OCI-LY1 (cell line): Measurements from ENCODE around the gene FERMT3.
"Not testable (repeated sequence)": the region's sequence is repeated elsewhere in the genome, so short reads cannot be mapped to it uniquely, and the experiment has no call there.

Experiments
- H2AFZ ChIP-seq: fragments of 200-600 bp; sonication (generic), shearing (Covaris generic); 2 replicates; pipeline ENCODE4 v1.6.0; 2014; ENCODE audit warnings: antibody characterized with exemption, mild to moderate bottlenecking, low read length
- H3F3A ChIP-seq: fragments of 200-600 bp; sonication (generic), shearing (Covaris generic); 2 replicates; pipeline ENCODE4 v1.6.0; 2014; ENCODE audit warnings: mild to moderate bottlenecking, antibody characterized with exemption, low read length, moderate library complexity; ENCODE audit not compliant: insufficient read depth
- H3K27ac ChIP-seq: fragments of 200-600 bp; sonication (generic); 2 replicates; pipeline ENCODE4 v1.5.1; 2014; ENCODE audit warnings: low read length, mixed run types, mild to moderate bottlenecking, low read depth; ENCODE audit not compliant: poor library complexity, severe bottlenecking
- H3K27me3 ChIP-seq: fragments of 200-600 bp; sonication (generic); 2 replicates; pipeline ENCODE4 v1.6.0; 2014; ENCODE audit warnings: antibody characterized with exemption, mild to moderate bottlenecking, low read length, moderate library complexity; ENCODE audit not compliant: insufficient read depth
- H3K36me3 ChIP-seq: fragments of 200-600 bp; sonication (generic); 2 replicates; pipeline ENCODE4 v1.6.1; 2014; ENCODE audit warnings: mild to moderate bottlenecking, antibody characterized with exemption, low read length, moderate library complexity, mixed read lengths; ENCODE audit not compliant: insufficient read depth
- H3K4me1 ChIP-seq: fragments of 200-600 bp; sonication (generic); 2 replicates; pipeline ENCODE4 v1.5.1; 2014; ENCODE audit warnings: mild to moderate bottlenecking, low read length, moderate library complexity; ENCODE audit not compliant: insufficient read depth, severe bottlenecking
- H3K4me2 ChIP-seq: fragments of 200-600 bp; sonication (generic), shearing (Covaris generic); 2 replicates; pipeline ENCODE4 v1.6.1; 2014; ENCODE audit warnings: low read length
- H3K4me3 ChIP-seq: fragments of 200-600 bp; sonication (generic); 2 replicates; pipeline ENCODE4 v1.5.1; 2014; ENCODE audit warnings: low read length, low read depth, mild to moderate bottlenecking, mixed read lengths; ENCODE audit not compliant: poor library complexity, severe bottlenecking
- H3K79me2 ChIP-seq: fragments of 200-600 bp; shearing (Covaris generic); 2 replicates; pipeline ENCODE4 v1.6.1; 2016; ENCODE audit warnings: mixed run types, low read length, mixed read lengths; ENCODE audit not compliant: insufficient read depth
- H3K9ac ChIP-seq: fragments of 200-600 bp; sonication (generic), shearing (Covaris generic); 2 replicates; pipeline ENCODE4 v1.6.1; 2014; ENCODE audit warnings: mild to moderate bottlenecking, low read length, mixed read lengths
- H3K9me2 ChIP-seq: fragments of 200-600 bp; sonication (generic), shearing (Covaris generic); 2 replicates; pipeline ENCODE4 v1.6.1; 2014; ENCODE audit warnings: low read depth, mild to moderate bottlenecking, low read length, mixed read lengths
- H3K9me3 ChIP-seq: fragments of 200-600 bp; shearing (Covaris generic); 2 replicates; pipeline ENCODE4 v1.6.1; 2014; ENCODE audit warnings: low read length, mixed read lengths
- H4K20me1 ChIP-seq: fragments of 200-600 bp; sonication (generic), shearing (Covaris generic); 2 replicates; pipeline ENCODE4 v1.6.0; 2016; ENCODE audit warnings: mild to moderate bottlenecking, low read length; ENCODE audit not compliant: insufficient read depth
- CTCF ChIP-seq: fragments of 200-600 bp; sonication (generic), shearing (Covaris generic); IDR thresholded peaks from 2 replicates; pipeline ENCODE4 v1.5.1; 2017; ENCODE audit warnings: mild to moderate bottlenecking, antibody characterized with exemption, low read length, moderate library complexity, mixed read lengths
- EZH2 ChIP-seq: fragments of 200-600 bp; sonication (generic), shearing (Covaris generic); IDR thresholded peaks from 2 replicates; pipeline ENCODE4 v1.8.0; 2017; ENCODE audit warnings: borderline replicate concordance, mixed run types, mild to moderate bottlenecking, antibody characterized with exemption, low read length, moderate library complexity, mixed read lengths

Gene FERMT3

GRCh38 chr11:64245797-64246620 lies 39.5 kb downstream of the FERMT3 start:
- H2AFZ ChIP-seq: no peak overlapping the region
- 0 out of 2 replicates have a peak, but pooled peaks cover 3% of the 10 kb centered on the region for H3F3A ChIP-seq
- H3K79me2 ChIP-seq: no peaks in the 10 kb centered on the region; the same call in 1 of the 2 replicates
- peak overlapping the region; percentile 85 for H3K27ac ChIP-seq
- H3K9ac ChIP-seq: peak overlapping the region; percentile 91
- H3K36me3 ChIP-seq: peaks cover 21% of the 10 kb centered on the region; the same call in 1 of the 2 replicates
- peaks cover 54% of the 10 kb centered on the region for H3K4me1 ChIP-seq
- no peak for TF ChIP-seq CTCF
- no peak for TF ChIP-seq EZH2
- H3K9me2 ChIP-seq: no peaks in the 10 kb centered on the region
- H3K9me3 ChIP-seq: no peaks in the 10 kb centered on the region
- no peaks in the 10 kb centered on the region for H4K20me1 ChIP-seq
- H3K4me3 ChIP-seq: peak overlapping the region; percentile 91
- H3K27me3 ChIP-seq: no peaks in the 10 kb centered on the region
- H3K4me2 ChIP-seq: peak overlapping the region; percentile 79

GRCh38 chr11:64246621-64246870 lies 40.0 kb downstream of the FERMT3 start:
- not testable (repeated sequence) for H3K79me2 ChIP-seq, H3K4me2 ChIP-seq, H3K9me2 ChIP-seq, H4K20me1 ChIP-seq, H3F3A ChIP-seq, H3K9me3 ChIP-seq, H2AFZ ChIP-seq, H3K27ac ChIP-seq, H3K27me3 ChIP-seq
- H3K4me1 ChIP-seq: peaks cover 56% of the 10 kb centered on the region
- peaks cover 21% of the 10 kb centered on the region; the same call in 1 of the 2 replicates for H3K36me3 ChIP-seq
- H3K9ac ChIP-seq: peak overlapping the region; percentile 91; the same call in 1 of the 2 replicates
- H3K4me3 ChIP-seq: peak overlapping the region; percentile 91

- Histone ChIP-seq H3K36me3 (peaks cover 21% of the 10 kb centered on the region; the same call in 1 of the 2 replicates), H3K4me3 (peak within 1 kb of the TSS; percentile 91), H3K79me2 (no peaks in the 10 kb centered on the region; the same call in 1 of the 2 replicates), H3K27me3 (no peaks in the 10 kb centered on the region), H3K27ac (peak within 1 kb of the TSS; percentile 85), H4K20me1 (no peaks in the 10 kb centered on the region), H3F3A (0 out of 2 replicates have a peak, but pooled peaks cover 3% of the 10 kb centered on the region), H3K9me2 (no peaks in the 10 kb centered on the region), H3K9me3 (no peaks in the 10 kb centered on the region), H3K9ac (peak within 1 kb of the TSS; percentile 91), H3K4me1 (peaks cover 58% of the 10 kb centered on the region), H2AFZ (peak within 1 kb of the TSS; percentile 49; the same call in 1 of the 2 replicates), H3K4me2 (peak within 1 kb of the TSS; percentile 95)
- no peak for TF ChIP-seq CTCF
- TF ChIP-seq EZH2: no peak
These were observed 40.6 kb downstream of the FERMT3 start, which contains the start of gene PPP1R14B for GRCh38 chr11:64246871-64247728. PPP1R14B (minus strand) TSS chr11:64246943; CDS start chr11:64246673, 270 bp downstream.
